Central memory CD4-positive, alpha-beta T cell (primary cell): ENCODE results near the gene TFCP2L1.
"Not testable (repeated sequence)": the region's sequence is repeated elsewhere in the genome, so short reads cannot be mapped to it uniquely, and the experiment has no call there.

Source experiments
- DNase-seq: peaks from one replicate; pipeline ENCODE4 v3.0.0; 2022

Gene TFCP2L1

GRCh38 chr2:121242175-121242875 is 42.7 kb downstream of the TFCP2L1 start:
- no peak for DNase-seq

- DNase-seq: no peak
Observed at GRCh38 chr2:121241466-121241865, 43.5 kb downstream of the TFCP2L1 start.

GRCh38 chr2:121240436-121240835 is 44.6 kb downstream of the TFCP2L1 start:
- DNase-seq: no peak

GRCh38 chr2:121239969-121240368 is 45.0 kb downstream of the TFCP2L1 start:
- no peak for DNase-seq

- DNase-seq: no peak
Observed at GRCh38 chr2:121239471-121239870, 45.5 kb downstream of the TFCP2L1 start.

GRCh38 chr2:121238828-121239227 is 46.2 kb downstream of the TFCP2L1 start:
- DNase-seq: no peak

- DNase-seq: no peak
Observed at GRCh38 chr2:121237980-121238665, 46.9 kb downstream of the TFCP2L1 start.

- no peak for DNase-seq
Observed at GRCh38 chr2:121237336-121237979, 47.5 kb downstream of the TFCP2L1 start.

GRCh38 chr2:121236650-121237180 is 48.3 kb downstream of the TFCP2L1 start:
- no peak for DNase-seq

- no peak for DNase-seq
Observed at GRCh38 chr2:121236101-121236640, 48.8 kb downstream of the TFCP2L1 start.

- no peak for DNase-seq
Observed at GRCh38 chr2:121235542-121235941, 49.5 kb downstream of the TFCP2L1 start.

GRCh38 chr2:121234791-121235190 is 50.2 kb downstream of the TFCP2L1 start:
- DNase-seq: no peak

GRCh38 chr2:121234144-121234543 is 50.9 kb downstream of the TFCP2L1 start:
- DNase-seq: no peak

GRCh38 chr2:121233486-121234110 is 51.4 kb downstream of the TFCP2L1 start:
- DNase-seq: no peak

- DNase-seq: no peak
Observed at GRCh38 chr2:121232626-121233265, 52.3 kb downstream of the TFCP2L1 start.

- no peak for DNase-seq
Observed at GRCh38 chr2:121231385-121232000, 53.5 kb downstream of the TFCP2L1 start.

GRCh38 chr2:121228521-121228920 is 56.5 kb downstream of the TFCP2L1 start:
- DNase-seq: no peak

GRCh38 chr2:121227381-121228144 is 57.4 kb downstream of the TFCP2L1 start:
- DNase-seq: not testable (repeated sequence)

GRCh38 chr2:121225681-121226080 is 59.3 kb downstream of the TFCP2L1 start:
- DNase-seq: not testable (repeated sequence)

GRCh38 chr2:121220995-121221394 is 64.0 kb downstream of the TFCP2L1 start:
- DNase-seq: no peak

GRCh38 chr2:121219866-121220265 is 65.1 kb downstream of the TFCP2L1 start:
- DNase-seq: no peak
